Epithelial cell of esophagus (primary cell): ENCODE data around the gene AICDA.
A peak's percentile ranks its signal among the peaks of the same experiment; 100 is the strongest.

Source experiments
- DNase-seq: peaks from one replicate; pipeline ENCODE4 v3.0.0; 2010; ENCODE audit warnings: low read depth
- H3K4me3 ChIP-seq: 2 replicates; pipeline ENCODE4 v1.5.1; 2011; ENCODE audit warnings: mild to moderate bottlenecking, low read length, control low read depth
- CTCF ChIP-seq: IDR thresholded peaks from 2 replicates; pipeline ENCODE4 v1.5.1; 2011; ENCODE audit warnings: low read depth, mild to moderate bottlenecking, low read length, control low read depth, inconsistent platforms; ENCODE audit not compliant: insufficient read depth; ENCODE audit errors: missing control alignments

AICDA gene

GRCh38 chr12:8606890-8607289 lies 5.8 kb downstream of the AICDA start:
- no peak for DNase-seq
- TF ChIP-seq CTCF: no peak
- H3K4me3 ChIP-seq: no peak overlapping the region

- no peak for TF ChIP-seq CTCF
Measured at GRCh38 chr12:8605057-8605456, 7.6 kb downstream of the AICDA start.

GRCh38 chr12:8603856-8604255 lies 8.8 kb downstream of the AICDA start:
- H3K4me3 ChIP-seq: no peak overlapping the region
- DNase-seq: peak; percentile 10
- TF ChIP-seq CTCF: peak; percentile 46

More at GRCh38 chr12:8605057-8605456, 7.6 kb downstream of the AICDA start:
- H3K4me3 ChIP-seq: no peak overlapping the region
- DNase-seq: no peak

- no peak for DNase-seq
- TF ChIP-seq CTCF: no peak
- H3K4me3 ChIP-seq: no peak overlapping the region
Measured at GRCh38 chr12:8603286-8603685, 9.4 kb downstream of the AICDA start.

- H3K4me3 ChIP-seq: no peak overlapping the region
- TF ChIP-seq CTCF: no peak
- DNase-seq: no peak
Measured at GRCh38 chr12:8596561-8596960, 16.1 kb downstream of the AICDA start.

GRCh38 chr12:8594072-8594471 lies 18.6 kb downstream of the AICDA start:
- TF ChIP-seq CTCF: no peak
- no peak for DNase-seq
- no peak overlapping the region for H3K4me3 ChIP-seq

- TF ChIP-seq CTCF: no peak
- DNase-seq: no peak
- no peak overlapping the region for H3K4me3 ChIP-seq
Measured at GRCh38 chr12:8593246-8593645, 19.4 kb downstream of the AICDA start.
